Adrenal gland (tissue), 12 donors: ENCODE data around the gene IFT52. TPM values are rescaled to one million over a fixed set of nuclear protein-coding genes. Genes with fewer than 3 reads are reported as not detected.

ENCODE experiments used
- DNase-seq, 7 donors: peaks; one replicate each; pipeline ENCODE4 v3.0.0-alpha.2; 2019 to 2020
- H3K27ac ChIP-seq, 5 donors: fragments of 200-600 bp; sonication (generic) in 4 of 5; 1 replicate in 3 of 5; 2 replicates in 2 of 5; pipeline versions ENCODE4 v1.5.1 to v1.8.0; 2016 to 2020; ENCODE audit warnings: mild to moderate bottlenecking in 1 of 5
- H3K27me3 ChIP-seq: fragments of 200-600 bp; 2 replicates; pipeline ENCODE4 v1.8.0; 2021
- H3K36me3 ChIP-seq, 2 donors: fragments of 200-600 bp; replicated peaks in 1 of 2; 1 replicate in 1 of 2; 2 replicates in 1 of 2; pipeline versions ENCODE4 v1.5.1 to v1.8.0; 2018 to 2022
- H3K4me1 ChIP-seq, 2 donors: fragments of 200-600 bp; replicated peaks in 1 of 2; 1 replicate in 1 of 2; 2 replicates in 1 of 2; pipeline versions ENCODE4 v1.5.1 to v1.8.0; 2018 to 2021
- H3K4me3 ChIP-seq, 4 donors: fragments of 200-600 bp; sonication (generic) in 3 of 4; one replicate each; pipeline ENCODE4 v1.5.1; 2016 to 2018
- H3K9me3 ChIP-seq, 3 donors: fragments of 200-600 bp; sonication (generic) in 1 of 3; replicated peaks in 1 of 3; 1 replicate in 2 of 3; 2 replicates in 1 of 3; pipeline versions ENCODE4 v1.5.1 to v1.8.0; 2016 to 2021
- CTCF ChIP-seq, 6 experiments: fragments of 450-650 bp in 4 of 6; fragments of 200-600 bp in 2 of 6; sonication (generic) in 1 of 6; IDR thresholded peaks; 1 replicate in 5 of 6; 2 replicates in 1 of 6; pipeline versions ENCODE4 v1.5.1 to v1.8.0; 2016 to 2021; ENCODE audit warnings: antibody characterized with exemption in 6 of 6, mild to moderate bottlenecking in 2 of 6, moderate library complexity in 1 of 6
- POLR2A ChIP-seq, 2 donors: fragments of 450-650 bp; IDR thresholded peaks; one replicate each; pipeline ENCODE4 v1.6.1; 2017; ENCODE audit warnings: antibody characterized with exemption in 2 of 2, mild to moderate bottlenecking in 2 of 2, moderate library complexity in 1 of 2
- WGBS, 4 donors: extraction: QIAGEN DNeasy Blood & Tissue Kit in 2 of 4; methylation state at CpG; one replicate each; pipeline versions ENCODE4 v1.1.5 to v1.1.7; 2013 to 2017; 5-methylcytosine and 5-hydroxymethylcytosine counted together
- intact Hi-C, 2 donors: fragments of 100-400 bp; cut with DNase I; formaldehyde crosslinking; loops; one replicate each; pipeline versions ENCODE4 v1.14.1 to v1.15.0; 2022 to 2023
- polyA plus RNA-seq, 3 donors: library from polyadenylated mRNA; stranded (reverse); fragments of 200-250 nt in 2 of 3; fragments of 350-450 nt in 1 of 3; fragmentation: Illumina TruSeq in 1 of 3; extraction: RNeasy Lipid Tissue Mini Kit (QIAGEN cat#74804) in 1 of 3; gene quantifications; one replicate each; pipeline ENCODE4 v1.2.3, GENCODE V29; 2013 to 2014
- total RNA-seq, 9 donors: library from RNA; depleted of rRNA in 4 of 9; stranded (reverse); fragments of >200 nt in 4 of 9; fragments of 120-200 nt in 1 of 9; fragmentation: NEBNext Ultra II Directional in 1 of 9; extraction: Animal tissue kit (Norgen Biotek cat#: 25700) in 1 of 9; gene quantifications; one replicate each; pipeline versions ENCODE4 v1.1.0 to v1.2.4, GENCODE V29; 2013 to 2023
- donor health status: healthy with polysubstance abuse.
- donor health status: Bipolar disorder and iron deficiency.
- donor health status: DM: yes; HTN: yes; CAD: no.
- donor health status: DM: no; HTN: no; CAD: no.
- donor health status: DM: no; HTN: no; CAD: no.
- donor health status: DM: yes; HTN: yes; CAD: no.

The IFT52 gene
- total and polyA plus RNA-seq, 12 donors: 12.5 to 52.6 (median 22.8) TPM

- H3K9me3 ChIP-seq: no peaks in the 10 kb centered on the region
- intact Hi-C loops: no loop called here
- DNase-seq: peak in 4 of 7 donors; percentile 29 to 53 (median 46)
These were observed 67.5 kb downstream of the IFT52 start for GRCh38 chr20:43658069-43658722.

GRCh38 chr20:43658723-43659419, 68.1 kb downstream of the IFT52 start:
- TF ChIP-seq CTCF (IDR thresholded peaks at IDR 0.05) (no peak), POLR2A (IDR thresholded peaks at IDR 0.05) (no peak)
- Histone ChIP-seq H3K4me3 (no peak overlapping the region), H3K27ac (no peak overlapping the region), H3K9me3 (no peaks in the 10 kb centered on the region), H3K4me1 (peaks cover 4 to 5% of the 10 kb centered on the region in 2 donors), H3K27me3 (no peaks in the 10 kb centered on the region), H3K36me3 (no peaks in the 10 kb centered on the region)
- WGBS, 4 donors: 87 to 92% (median 89%) methylated on average over 6 of the region's 6 CpGs
- DNase-seq: peak in 1 of 7 donors; percentile 25
- intact Hi-C loops: no loop called here

More at GRCh38 chr20:43658069-43658722, 67.5 kb downstream of the IFT52 start:
- Histone ChIP-seq H3K4me3 (peak overlapping the region in 2 of 4 donors; percentile 63 to 71), H3K27ac (peak overlapping the region in 3 of 5 donors; percentile 64 to 84 (median 78)), H3K36me3 (no peaks in the 10 kb centered on the region), H3K27me3 (no peaks in the 10 kb centered on the region), H3K4me1 (peaks cover 4 to 5% of the 10 kb centered on the region in 2 donors)
- 69 to 76% (median 71%) methylated on average over 11 of the region's 11 CpGs for WGBS, 4 donors
- TF ChIP-seq CTCF (IDR thresholded peaks at IDR 0.05) (peak in 1 of 6 experiments; percentile 1), POLR2A (IDR thresholded peaks at IDR 0.05) (no peak)

GRCh38 chr20:43662943-43663655, 72.4 kb downstream of the IFT52 start:
- H3K9me3 ChIP-seq: no peaks in the 10 kb centered on the region
- peaks cover 11% of the 10 kb centered on the region for H3K27me3 ChIP-seq
- WGBS, 4 donors: 59 to 77% (median 69%) methylated on average over 2 of the region's 2 CpGs
- TF ChIP-seq POLR2A (IDR thresholded peaks at IDR 0.05): no peak
- H3K4me3 ChIP-seq: no peak overlapping the region
- no peaks in the 10 kb centered on the region for H3K36me3 ChIP-seq
- no peak for DNase-seq
- H3K27ac ChIP-seq: no peak overlapping the region
- intact Hi-C loops: no loop called here
- peaks cover 5 to 11% of the 10 kb centered on the region in 2 donors for H3K4me1 ChIP-seq

- no peak for TF ChIP-seq CTCF (IDR thresholded peaks at IDR 0.05)
- no peak for TF ChIP-seq POLR2A (IDR thresholded peaks at IDR 0.05)
- 75 to 88% (median 80%) methylated on average over 6 of the region's 6 CpGs for WGBS, 4 donors
- intact Hi-C loops: no loop called here
These were observed 74.9 kb downstream of the IFT52 start for GRCh38 chr20:43665466-43666176.

More at GRCh38 chr20:43665466-43666176, 74.9 kb downstream of the IFT52 start:
- peak in 1 of 7 donors; percentile 5 for DNase-seq
- Histone ChIP-seq H3K4me3 (no peak overlapping the region), H3K27me3 (peaks cover 11% of the 10 kb centered on the region), H3K4me1 (peaks cover 5 to 10% of the 10 kb centered on the region in 2 donors), H3K9me3 (no peaks in the 10 kb centered on the region), H3K27ac (no peak overlapping the region), H3K36me3 (no peaks in the 10 kb centered on the region)
